SU-DHL-6 (cell line): Measurements from ENCODE around the gene ZFYVE19.

Experiments
- H2AFZ ChIP-seq: fragments of 200-600 bp; sonication (generic); 2 replicates; pipeline ENCODE4 v1.6.1; 2014; ENCODE audit warnings: low read depth, mild to moderate bottlenecking, moderate library complexity, mixed read lengths, antibody characterized with exemption, low read length; ENCODE audit not compliant: severe bottlenecking
- H3F3A ChIP-seq: fragments of 200-600 bp; shearing (Covaris generic); 2 replicates; pipeline ENCODE4 v1.6.0; 2016; ENCODE audit warnings: antibody characterized with exemption, mild to moderate bottlenecking; ENCODE audit not compliant: insufficient read depth
- H3K27ac ChIP-seq: fragments of 200-600 bp; sonication (generic); 2 replicates; pipeline ENCODE4 v1.5.1; 2016; ENCODE audit warnings: low read depth, mild to moderate bottlenecking, low read length, moderate library complexity, mixed read lengths
- H3K27me3 ChIP-seq: fragments of 200-600 bp; sonication (generic), shearing (Covaris generic); 2 replicates; pipeline ENCODE4 v1.6.0; 2014; ENCODE audit warnings: mild to moderate bottlenecking, low read length
- H3K36me3 ChIP-seq: fragments of 200-600 bp; sonication (generic); 2 replicates; pipeline ENCODE4 v1.6.1; 2014; ENCODE audit warnings: mild to moderate bottlenecking, low read length, mixed read lengths
- H3K4me2 ChIP-seq: fragments of 300-600, 200-600 bp; shearing (Covaris generic), sonication (generic); 2 replicates; pipeline ENCODE4 v1.6.0; 2014; ENCODE audit warnings: low read length, low read depth, mild to moderate bottlenecking; ENCODE audit not compliant: poor library complexity, severe bottlenecking
- H3K4me3 ChIP-seq: fragments of 200-600 bp; sonication (generic); 2 replicates; pipeline ENCODE4 v1.5.1; 2014; ENCODE audit warnings: antibody characterized with exemption, low read length, mild to moderate bottlenecking, mixed read lengths; ENCODE audit not compliant: insufficient read depth, poor library complexity, severe bottlenecking
- H3K79me2 ChIP-seq: fragments of 200-600 bp; sonication (generic); 2 replicates; pipeline ENCODE4 v1.6.1; 2014; ENCODE audit warnings: mild to moderate bottlenecking, low read length, moderate library complexity; ENCODE audit not compliant: insufficient read depth
- H3K9ac ChIP-seq: fragments of 200-600 bp; sonication (generic); 2 replicates; pipeline ENCODE4 v1.7.0; 2014; ENCODE audit warnings: mild to moderate bottlenecking, low read length
- H3K9me2 ChIP-seq: fragments of 200-600 bp; sonication (generic); replicated peaks from 2 replicates; pipeline ENCODE4 v1.6.1; 2014; ENCODE audit warnings: low read length; ENCODE audit not compliant: insufficient read depth
- H3K9me3 ChIP-seq: fragments of 200-600 bp; sonication (generic); 2 replicates; pipeline ENCODE4 v1.6.1; 2014; ENCODE audit warnings: low read length, mixed read lengths; ENCODE audit not compliant: insufficient read depth
- H4K20me1 ChIP-seq: fragments of 200-600 bp; sonication (generic); 2 replicates; pipeline ENCODE4 v1.6.1; 2014; ENCODE audit warnings: low read depth, mild to moderate bottlenecking, antibody characterized with exemption, low read length, moderate library complexity, mixed read lengths
- EZH2phosphoT487 ChIP-seq: fragments of 200-600 bp; sonication (generic), shearing (Covaris generic); conservative IDR thresholded peaks from 2 replicates; pipeline ENCODE4 v1.6.1; 2018; ENCODE audit warnings: mild to moderate bottlenecking, antibody characterized with exemption, low read length, moderate library complexity, mixed read lengths
- TF ChIP-seq, protein P1 (sequence below): fragments of 200-600 bp; sonication (generic); IDR thresholded peaks from one replicate; pipeline ENCODE4 v1.5.1; 2017; ENCODE audit warnings: antibody characterized with exemption, mild to moderate bottlenecking, low read length, moderate library complexity; ENCODE audit not compliant: insufficient read depth, poor library complexity, severe bottlenecking

ZFYVE19 gene

GRCh38 chr15:40775740-40776536, 31.0 kb upstream of the ZFYVE19 start:
- TF ChIP-seq EZH2phosphoT487 = no peak
- TF ChIP-seq, protein P1, sequence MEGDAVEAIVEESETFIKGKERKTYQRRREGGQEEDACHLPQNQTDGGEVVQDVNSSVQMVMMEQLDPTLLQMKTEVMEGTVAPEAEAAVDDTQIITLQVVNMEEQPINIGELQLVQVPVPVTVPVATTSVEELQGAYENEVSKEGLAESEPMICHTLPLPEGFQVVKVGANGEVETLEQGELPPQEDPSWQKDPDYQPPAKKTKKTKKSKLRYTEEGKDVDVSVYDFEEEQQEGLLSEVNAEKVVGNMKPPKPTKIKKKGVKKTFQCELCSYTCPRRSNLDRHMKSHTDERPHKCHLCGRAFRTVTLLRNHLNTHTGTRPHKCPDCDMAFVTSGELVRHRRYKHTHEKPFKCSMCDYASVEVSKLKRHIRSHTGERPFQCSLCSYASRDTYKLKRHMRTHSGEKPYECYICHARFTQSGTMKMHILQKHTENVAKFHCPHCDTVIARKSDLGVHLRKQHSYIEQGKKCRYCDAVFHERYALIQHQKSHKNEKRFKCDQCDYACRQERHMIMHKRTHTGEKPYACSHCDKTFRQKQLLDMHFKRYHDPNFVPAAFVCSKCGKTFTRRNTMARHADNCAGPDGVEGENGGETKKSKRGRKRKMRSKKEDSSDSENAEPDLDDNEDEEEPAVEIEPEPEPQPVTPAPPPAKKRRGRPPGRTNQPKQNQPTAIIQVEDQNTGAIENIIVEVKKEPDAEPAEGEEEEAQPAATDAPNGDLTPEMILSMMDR = no peak
- Histone ChIP-seq H3K27me3 (no peaks in the 10 kb centered on the region), H3K27ac (no peak overlapping the region), H3K79me2 (peaks cover 3% of the 10 kb centered on the region; the same call in 1 of the 2 replicates), H3K9me3 (no peaks in the 10 kb centered on the region), H2AFZ (no peak overlapping the region), H3K9me2 (no peaks in the 10 kb centered on the region), H3F3A (no peaks in the 10 kb centered on the region), H3K4me2 (no peak overlapping the region), H3K36me3 (no peaks in the 10 kb centered on the region), H3K9ac (no peak overlapping the region), H4K20me1 (no peaks in the 10 kb centered on the region), H3K4me3 (no peak overlapping the region)

- no peak overlapping the region for H3K9ac ChIP-seq
- no peak overlapping the region for H3K4me3 ChIP-seq
- no peak overlapping the region for H3K27ac ChIP-seq
- no peaks in the 10 kb centered on the region for H3K9me3 ChIP-seq
- H3K4me2 ChIP-seq = no peak overlapping the region
- H4K20me1 ChIP-seq = no peaks in the 10 kb centered on the region
- no peak overlapping the region for H2AFZ ChIP-seq
- peaks cover 4% of the 10 kb centered on the region; the same call in 1 of the 2 replicates for H3K79me2 ChIP-seq
- no peaks in the 10 kb centered on the region for H3K36me3 ChIP-seq
- H3F3A ChIP-seq = no peaks in the 10 kb centered on the region
- TF ChIP-seq, protein P1 = no peak
- no peak for TF ChIP-seq EZH2phosphoT487
- H3K9me2 ChIP-seq = no peaks in the 10 kb centered on the region
- no peaks in the 10 kb centered on the region for H3K27me3 ChIP-seq
These were observed 30.2 kb upstream of the ZFYVE19 start for GRCh38 chr15:40776537-40777141.

- no peak overlapping the region for H2AFZ ChIP-seq
- peaks cover 3% of the 10 kb centered on the region; the same call in 1 of the 2 replicates for H3F3A ChIP-seq
- no peaks in the 10 kb centered on the region for H3K9me3 ChIP-seq
- H3K27ac ChIP-seq = peak overlapping the region; percentile 4; the same call in 1 of the 2 replicates
- H3K79me2 ChIP-seq = peaks cover 17% of the 10 kb centered on the region; the same call in 1 of the 2 replicates
- H3K4me3 ChIP-seq = no peak overlapping the region
- no peaks in the 10 kb centered on the region for H3K36me3 ChIP-seq
- H3K27me3 ChIP-seq = no peaks in the 10 kb centered on the region
- TF ChIP-seq, protein P1 = peak; percentile 78
- TF ChIP-seq EZH2phosphoT487 = no peak
- H3K9ac ChIP-seq = no peak overlapping the region
- no peak overlapping the region for H3K4me2 ChIP-seq
- no peaks in the 10 kb centered on the region for H3K9me2 ChIP-seq
- no peaks in the 10 kb centered on the region for H4K20me1 ChIP-seq
These were observed 24.2 kb upstream of the ZFYVE19 start for GRCh38 chr15:40782609-40783227.
